AG04449 (cell line): ENCODE data around the gene SPATA20.

Experiments
- CTCF ChIA-PET: fragments of 350-600 bp; formaldehyde crosslinking; extraction: SDS; loops from one replicate; lab custom pipeline; 2021; ENCODE audit warnings: antibody characterized with exemption; lab: Yijun Ruan, JAX
- POLR2A ChIA-PET: fragments of 400-600, 350-600 bp; formaldehyde crosslinking; extraction: SDS; loops from one replicate; lab custom pipeline; 2020; ENCODE audit warnings: antibody characterized with exemption, inconsistent platforms; lab: Yijun Ruan, JAX
- DNase-seq: peaks from one replicate; pipeline ENCODE4 v3.0.0-alpha.2; 2010; ENCODE audit warnings: low read depth, low spot score
- H3K4me3 ChIP-seq: 2 replicates; pipeline ENCODE4 v1.5.1; 2011; ENCODE audit warnings: low read depth, mild to moderate bottlenecking, control low read depth, low read length
- CTCF ChIP-seq: IDR thresholded peaks from one replicate; pipeline ENCODE4 v1.5.1; 2011; ENCODE audit warnings: mild to moderate bottlenecking, moderate library complexity, low read length, control low read depth, inconsistent platforms; ENCODE audit not compliant: insufficient read depth; ENCODE audit errors: missing control alignments

The SPATA20 gene

GRCh38 chr17:50533185-50533584, 13.8 kb upstream of the SPATA20 start:
- DNase-seq = no peak
- no peak overlapping the region for H3K4me3 ChIP-seq
- CTCF ChIA-PET = interaction anchor here (0.8 to 2.0 kb wide), 5 partner anchors 8 to 161 kb away, joined by 3 to 6 read pairs (median 3); no protein-coding TSS in a partner anchor

GRCh38 chr17:50533720-50534148, 13.2 kb upstream of the SPATA20 start:
- no peak for TF ChIP-seq CTCF
- CTCF ChIA-PET = interaction anchor here (0.8 to 1.4 kb wide), 4 partner anchors 8 to 161 kb away, joined by 3 to 4 read pairs (median 3); no protein-coding TSS in a partner anchor
- no peak for DNase-seq
- POLR2A ChIA-PET = no interaction called here
- no peak overlapping the region for H3K4me3 ChIP-seq

More at GRCh38 chr17:50533185-50533584, 13.8 kb upstream of the SPATA20 start:
- no peak for TF ChIP-seq CTCF
- POLR2A ChIA-PET = interaction anchor here (1.9 kb wide), 1 partner anchor 9 kb away, joined by 4 read pairs; no protein-coding TSS in a partner anchor

GRCh38 chr17:50534222-50534978, 12.6 kb upstream of the SPATA20 start:
- DNase-seq = no peak
- ChIA-PET CTCF (interaction anchor here (0.9 to 1.9 kb wide), 3 partner anchors 9 to 34 kb away, joined by 3 to 5 read pairs (median 3); no protein-coding TSS in a partner anchor), POLR2A (no interaction called here)
- peak; percentile 30 for TF ChIP-seq CTCF
- H3K4me3 ChIP-seq = no peak overlapping the region

GRCh38 chr17:50534979-50535326, 12.0 kb upstream of the SPATA20 start:
- no peak overlapping the region for H3K4me3 ChIP-seq
- DNase-seq = no peak
- TF ChIP-seq CTCF = no peak
- ChIA-PET POLR2A (no interaction called here), CTCF (interaction anchor here (1.9 kb wide), 1 partner anchor 34 kb away, joined by 5 read pairs; no protein-coding TSS in a partner anchor)

- TF ChIP-seq CTCF = no peak
- no peak for DNase-seq
- ChIA-PET POLR2A (no interaction called here), CTCF (interaction anchor here (0.9 to 1.9 kb wide), 5 partner anchors 15 to 160 kb away, joined by 3 to 5 read pairs (median 3); partner anchors contain the start of gene RSAD1)
- H3K4me3 ChIP-seq = no peak overlapping the region
These were observed 11.6 kb upstream of the SPATA20 start for GRCh38 chr17:50535407-50535806.
